Activated CD4-positive, alpha-beta T cell treated with anti-CD3 and anti-CD28 coated beads, Interleukin-2, amount 50 U/mL, for 24 hours (primary cell): ENCODE results near the gene PGBD5.
"Not testable (repeated sequence)": the region's sequence is repeated elsewhere in the genome, so short reads cannot be mapped to it uniquely, and the experiment has no call there.

Source experiments
- DNase-seq, 2 donors: peaks; one replicate each; pipeline ENCODE4 v3.0.0-alpha.2; 2020; ENCODE audit warnings: low read depth in 1 of 2, low spot score in 1 of 2

Gene PGBD5

GRCh38 chr1:230425252-230426091 is 660 bp downstream of the PGBD5 start:
- DNase-seq, result no peak

- no peak for DNase-seq
Measured at GRCh38 chr1:230424391-230425251, 1.5 kb downstream of the PGBD5 start.

DNA sequence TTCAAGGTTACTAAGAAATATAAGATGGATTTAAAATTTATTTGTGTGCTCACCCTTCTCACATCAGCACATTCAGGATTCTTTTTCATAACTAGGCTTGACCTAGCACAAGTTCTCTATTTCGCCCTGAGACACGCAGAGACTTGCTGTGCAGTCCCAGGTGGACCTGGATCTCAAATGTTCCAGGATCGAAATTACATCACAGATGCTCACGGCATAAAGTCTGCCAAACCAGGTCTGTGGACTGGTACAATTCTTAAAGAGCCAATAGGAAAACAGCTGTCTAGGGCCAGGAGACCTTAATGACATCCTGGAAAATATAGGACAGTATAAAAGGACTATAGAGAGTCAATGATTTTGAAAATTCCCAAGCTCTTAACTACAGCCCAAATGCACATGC is 2.2 kb downstream of the PGBD5 start:
- no peak for DNase-seq

DNA sequence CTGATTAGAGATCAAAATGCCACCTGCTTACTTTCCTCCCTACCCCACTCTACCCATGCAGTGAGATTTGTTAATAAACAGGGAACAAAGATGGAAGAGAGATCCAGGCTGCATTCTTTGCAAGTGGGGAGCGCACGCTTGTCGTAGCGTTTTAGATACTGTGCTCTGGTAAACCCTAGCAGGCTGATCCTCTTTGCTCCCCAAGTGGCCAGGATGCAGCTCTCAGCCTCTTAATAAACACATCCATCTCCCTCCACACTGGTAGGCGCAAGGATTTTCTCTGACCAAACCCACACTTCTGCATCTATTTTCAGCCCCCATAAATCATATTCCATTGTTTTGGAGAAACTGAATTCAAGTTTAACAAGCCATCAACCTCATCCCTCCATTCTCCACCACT is 2.9 kb downstream of the PGBD5 start:
- no peak for DNase-seq

DNA sequence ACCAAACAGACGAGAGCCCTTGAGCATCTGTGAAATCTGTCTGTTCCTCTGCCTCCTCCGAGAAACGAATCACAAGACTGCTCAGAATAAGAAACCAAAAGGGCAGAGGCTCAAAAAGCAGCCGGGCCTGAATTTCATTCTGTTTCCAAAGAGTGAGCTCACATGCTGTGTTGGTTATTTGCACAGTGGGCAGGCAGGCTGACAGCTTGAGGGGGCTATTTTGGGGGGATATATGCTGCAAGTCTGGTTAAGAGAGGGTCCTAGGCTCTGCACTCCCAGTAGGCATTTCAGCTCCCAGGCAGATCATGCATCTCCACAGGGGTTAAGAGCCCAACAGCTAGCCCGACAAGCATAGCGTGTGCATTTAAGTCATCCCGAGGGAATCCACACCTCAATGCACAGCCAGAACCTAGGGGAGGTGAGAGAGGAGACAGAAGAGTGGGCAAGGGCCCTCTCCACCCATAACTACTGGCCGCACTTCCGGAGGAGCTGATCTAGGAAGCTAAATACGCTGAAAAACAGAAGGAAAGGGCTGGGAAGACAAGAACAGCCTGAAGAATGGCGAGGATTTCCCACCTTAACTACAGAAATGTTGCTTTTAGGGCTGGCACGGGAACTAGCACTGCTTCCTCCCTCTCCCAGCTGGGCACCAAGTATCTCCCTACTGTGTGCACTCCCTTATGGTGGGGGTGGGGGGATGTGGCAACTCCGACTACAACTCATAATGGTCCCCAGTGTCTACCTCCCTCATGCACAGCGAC is 3.7 kb downstream of the PGBD5 start:
- no peak for DNase-seq

DNA sequence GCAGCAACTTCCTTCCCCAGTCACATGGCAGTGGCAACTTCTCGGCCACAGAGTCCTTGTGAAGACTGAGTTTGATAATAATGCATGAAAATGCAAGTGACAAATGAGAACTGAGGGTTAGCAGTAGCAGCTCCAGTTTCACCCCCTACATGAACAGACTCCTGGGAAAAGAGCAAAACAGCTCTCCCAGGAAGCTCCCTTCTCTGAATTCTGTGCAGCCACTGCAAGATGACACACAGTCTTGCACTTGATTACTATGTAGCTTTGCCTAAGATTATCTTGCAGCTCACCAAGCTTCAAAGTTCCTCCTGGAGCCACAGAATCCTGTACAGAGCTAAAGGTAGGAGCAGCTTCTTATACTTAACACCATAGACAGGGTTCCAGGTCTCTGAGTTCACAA is 4.7 kb downstream of the PGBD5 start:
- no peak for DNase-seq

GRCh38 chr1:230420372-230420771 is 5.8 kb downstream of the PGBD5 start:
- not testable (repeated sequence) for DNase-seq

- no peak for DNase-seq
Measured at GRCh38 chr1:230416430-230416829, 9.7 kb downstream of the PGBD5 start.

GRCh38 chr1:230415405-230416132 is 10.6 kb downstream of the PGBD5 start:
- DNase-seq, result no peak

DNA sequence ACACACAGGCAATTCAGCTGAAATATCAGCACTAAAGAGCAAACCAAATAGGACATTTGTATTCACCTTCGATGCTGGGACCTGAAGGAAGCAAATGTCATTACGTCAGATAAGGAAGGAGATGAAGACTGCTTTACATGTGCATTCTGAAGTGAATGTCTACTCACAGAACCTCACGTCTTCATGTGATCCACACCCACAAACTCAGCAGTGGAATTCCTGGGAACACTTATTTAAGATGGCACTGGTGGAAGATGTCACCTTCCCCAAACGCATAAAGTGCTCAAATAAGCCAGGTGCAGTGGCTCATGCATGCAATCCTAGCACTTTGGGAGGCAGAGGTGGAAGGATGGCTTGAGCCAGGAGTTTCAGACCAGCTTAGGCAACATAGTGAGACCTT is 11.4 kb downstream of the PGBD5 start:
- no peak for DNase-seq

- DNase-seq, result no peak
Measured at GRCh38 chr1:230414102-230414501, 12.0 kb downstream of the PGBD5 start.

DNA sequence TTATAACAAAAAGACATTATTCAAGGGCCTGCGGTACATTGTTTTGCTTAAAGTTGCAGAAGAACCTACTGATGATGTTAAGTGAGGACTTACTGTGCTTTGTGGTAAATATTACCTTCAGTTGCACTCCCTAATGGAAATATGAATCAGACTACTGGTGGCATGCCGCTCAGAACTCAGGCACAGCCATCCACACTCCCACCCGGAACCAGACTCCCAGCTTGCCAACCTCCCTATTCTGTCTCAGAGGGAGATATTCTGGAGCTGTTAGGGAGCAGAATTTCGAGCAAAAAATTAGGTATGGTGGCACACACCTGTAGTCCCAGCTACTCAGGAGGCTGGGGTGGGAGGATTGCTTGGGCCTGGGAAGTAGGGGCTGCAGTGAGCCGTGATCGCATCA is 13.1 kb downstream of the PGBD5 start:
- no peak for DNase-seq

DNA sequence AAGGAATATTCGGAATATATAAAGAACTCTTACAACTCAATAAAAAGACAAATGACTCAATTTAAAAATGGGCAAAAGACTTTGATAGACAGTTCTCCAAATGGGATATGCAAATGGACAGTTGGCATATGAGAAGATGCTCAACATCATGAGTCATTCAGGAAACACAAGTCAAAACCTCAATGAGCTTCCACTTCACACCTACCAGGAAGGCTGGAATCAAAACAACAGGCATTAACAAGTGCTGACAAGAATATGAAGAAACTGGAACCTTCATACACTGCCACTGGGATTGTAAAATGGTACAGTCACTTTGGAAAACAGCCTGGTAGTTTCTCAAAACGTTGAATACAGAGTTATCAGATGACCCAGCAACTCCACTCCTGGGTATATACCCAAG is 17.2 kb downstream of the PGBD5 start:
- DNase-seq, result no peak

- no peak for DNase-seq
Measured at GRCh38 chr1:230407351-230407750, 18.8 kb downstream of the PGBD5 start.

- not testable (repeated sequence) for DNase-seq
Measured at GRCh38 chr1:230406727-230407126, 19.4 kb downstream of the PGBD5 start.

GRCh38 chr1:230403442-230403841 is 22.7 kb downstream of the PGBD5 start:
- DNase-seq, result no peak

- no peak for DNase-seq
Measured at GRCh38 chr1:230401763-230402294, 24.3 kb downstream of the PGBD5 start.

DNA sequence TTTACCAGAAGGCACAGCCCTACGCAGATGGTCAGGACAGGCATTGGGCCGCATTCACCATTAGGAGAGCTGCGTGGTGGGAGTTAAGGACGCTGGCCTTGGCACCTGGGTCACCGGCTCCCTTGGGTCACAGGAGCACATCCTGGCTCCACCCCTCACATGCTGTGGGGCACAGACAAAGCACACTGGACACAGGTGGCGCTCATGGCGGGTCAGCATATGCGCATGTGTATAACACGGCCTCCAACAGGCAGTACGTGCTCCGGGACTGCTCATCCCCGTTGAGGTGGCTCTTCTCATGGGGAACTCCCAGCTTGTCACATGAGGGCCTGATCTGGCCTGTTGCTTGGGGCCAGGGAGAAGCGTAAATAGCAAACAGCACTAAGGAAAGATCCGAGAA is 25.0 kb downstream of the PGBD5 start:
- no peak for DNase-seq

DNA sequence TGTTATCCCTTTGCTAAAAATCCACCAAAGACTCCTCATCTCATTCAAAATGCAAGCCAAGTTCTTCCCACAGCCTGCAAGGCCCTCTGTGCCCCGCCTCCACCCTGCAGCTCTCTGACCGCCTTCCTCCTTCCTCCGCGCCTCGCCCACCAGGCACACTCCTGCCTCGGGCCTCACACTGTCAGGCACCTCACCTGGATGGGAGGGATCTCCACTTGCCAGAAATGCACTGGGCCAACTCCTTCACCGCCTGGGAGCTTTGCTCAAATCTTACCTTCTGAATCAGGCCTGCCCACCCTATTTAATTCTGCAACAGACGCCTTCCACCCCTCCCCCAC is 26.2 kb downstream of the PGBD5 start:
- DNase-seq, result no peak

GRCh38 chr1:230399321-230400006 is 26.7 kb downstream of the PGBD5 start:
- no peak for DNase-seq
